Measurements from ENCODE around the gene NFIA.

The NFIA gene

GRCh38 chr1:61082311-61083012 is at the start of gene NFIA:
Gene NFIA (plus strand): TSS chr1:61082561.
- DNase-seq (ENCODE audit: low spot score): peak; percentile 22

- no peak for DNase-seq (ENCODE audit: low spot score)
These were observed 46.5 kb upstream of the NFIA start for GRCh38 chr1:61035880-61036279.

DNA sequence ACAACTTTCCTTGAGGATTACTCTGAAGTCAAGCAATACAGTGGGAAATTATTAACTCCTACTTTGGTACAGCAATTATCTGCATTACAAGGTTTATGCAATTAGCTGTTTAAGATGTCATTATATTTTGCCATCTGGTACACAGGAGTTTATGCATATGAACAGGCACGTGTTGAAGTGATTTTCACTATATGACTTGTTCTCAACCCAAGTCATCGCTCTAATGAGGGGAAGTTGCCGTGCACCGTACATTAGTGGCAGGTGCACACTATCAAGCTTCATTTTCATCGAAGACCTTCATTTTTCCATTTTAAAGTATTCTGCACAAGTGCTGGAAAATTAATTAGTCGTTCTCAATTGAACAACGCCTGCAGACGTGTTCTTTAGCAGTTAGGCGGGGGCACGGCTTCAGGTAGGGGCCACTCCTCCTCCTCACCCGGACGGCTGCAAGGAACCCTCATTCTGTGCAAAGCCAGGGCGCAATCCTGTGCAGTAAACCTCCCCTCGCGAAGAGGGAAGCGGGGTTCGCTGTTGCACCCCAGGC is 39.8 kb upstream of the NFIA start:
- DNase-seq (ENCODE audit: low spot score): no peak

DNA sequence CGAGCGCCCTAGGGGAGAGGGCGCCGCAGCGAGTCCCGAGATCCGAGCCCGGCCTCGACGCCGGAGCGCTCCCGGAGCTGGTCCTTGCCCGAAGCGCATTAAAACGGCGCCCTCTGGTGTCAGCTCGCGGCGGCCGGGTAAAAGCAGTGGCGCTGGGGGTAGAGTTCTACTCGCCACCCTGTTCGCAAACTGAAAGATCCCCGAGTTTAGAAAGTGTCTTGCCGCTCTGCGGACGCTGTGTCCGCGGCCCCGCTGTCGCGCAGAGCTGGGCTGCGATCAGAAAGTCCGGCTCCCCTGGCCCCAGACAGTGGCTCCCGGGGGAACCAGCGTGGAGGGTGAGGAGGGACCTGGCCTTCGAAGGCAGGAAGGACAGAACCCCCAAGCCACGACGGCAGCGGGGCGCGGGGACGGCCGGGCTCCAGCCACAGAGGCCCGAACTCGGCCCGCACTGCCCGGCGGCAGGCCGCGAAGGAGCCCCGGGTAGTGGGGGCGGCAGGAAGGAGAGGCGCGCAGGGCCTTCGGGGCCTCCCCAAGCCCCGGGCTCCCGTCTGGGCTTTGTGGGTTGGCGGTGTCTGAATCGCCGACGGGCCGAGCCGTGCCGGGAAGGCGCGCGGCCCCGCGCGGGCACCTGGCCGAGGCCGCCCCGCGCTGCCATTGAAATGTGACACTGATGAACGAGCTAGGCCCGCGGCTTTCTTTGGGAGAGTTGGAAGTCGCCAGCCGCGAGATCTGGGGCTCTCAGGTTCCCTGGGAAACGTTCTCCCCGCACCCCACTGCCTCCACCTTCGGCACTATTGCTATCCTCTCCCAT is 39.1 kb upstream of the NFIA start:
- DNase-seq (ENCODE audit: low spot score): peak; percentile 84

GRCh38 chr1:61046434-61046833 is 35.9 kb upstream of the NFIA start:
- no peak for DNase-seq (ENCODE audit: low spot score)

GRCh38 chr1:61047061-61047460 is 35.3 kb upstream of the NFIA start:
- no peak for DNase-seq (ENCODE audit: low spot score)

GRCh38 chr1:61049850-61050540 is 32.4 kb upstream of the NFIA start:
- DNase-seq (ENCODE audit: low spot score): peak; percentile 92

GRCh38 chr1:61050541-61051442 is 31.6 kb upstream of the NFIA start:
- no peak for DNase-seq (ENCODE audit: low spot score)

- DNase-seq (ENCODE audit: low spot score): no peak
These were observed 31.0 kb upstream of the NFIA start for GRCh38 chr1:61051443-61051718.

- DNase-seq (ENCODE audit: low spot score): no peak
These were observed 30.5 kb upstream of the NFIA start for GRCh38 chr1:61051719-61052394.

DNA sequence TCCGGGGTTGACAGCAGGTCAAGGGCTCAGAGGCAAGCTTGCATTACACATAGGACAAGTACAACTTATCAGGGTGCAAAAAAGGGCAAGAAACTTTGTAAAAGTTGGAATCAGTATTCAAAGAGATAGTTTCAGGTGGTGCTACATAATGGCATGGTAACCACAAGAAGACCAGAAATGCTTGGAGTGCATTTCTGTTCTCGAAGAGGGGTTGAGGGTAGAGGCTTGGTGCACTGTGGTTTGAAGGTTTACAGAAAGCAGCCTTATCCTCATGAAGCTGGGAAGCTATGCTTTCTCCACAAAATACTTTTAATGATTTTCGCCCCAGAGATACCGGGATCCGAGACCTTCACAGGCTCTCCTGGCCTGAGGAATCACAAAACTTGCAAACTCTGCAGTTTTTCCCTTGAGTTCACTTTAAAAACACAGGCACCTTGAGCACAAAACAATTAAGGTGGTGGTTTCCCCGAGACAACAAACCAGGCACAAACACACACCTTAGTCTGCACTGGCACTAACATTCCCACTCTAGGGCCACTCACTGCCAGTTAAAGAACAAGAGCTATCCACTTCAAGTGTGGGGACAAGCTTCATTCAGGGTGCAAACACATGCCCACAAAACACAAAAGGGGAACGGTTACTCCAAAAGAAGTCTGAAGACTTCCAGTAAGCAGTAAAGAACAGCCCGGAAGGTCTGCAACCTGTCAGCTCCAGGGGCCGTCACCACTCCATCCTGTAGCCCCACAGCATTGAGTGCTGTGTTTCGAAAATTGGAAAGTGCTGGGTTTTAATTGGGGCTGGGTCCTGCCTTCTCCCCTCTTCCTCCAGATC is 29.8 kb upstream of the NFIA start:
- no peak for DNase-seq (ENCODE audit: low spot score)

DNA sequence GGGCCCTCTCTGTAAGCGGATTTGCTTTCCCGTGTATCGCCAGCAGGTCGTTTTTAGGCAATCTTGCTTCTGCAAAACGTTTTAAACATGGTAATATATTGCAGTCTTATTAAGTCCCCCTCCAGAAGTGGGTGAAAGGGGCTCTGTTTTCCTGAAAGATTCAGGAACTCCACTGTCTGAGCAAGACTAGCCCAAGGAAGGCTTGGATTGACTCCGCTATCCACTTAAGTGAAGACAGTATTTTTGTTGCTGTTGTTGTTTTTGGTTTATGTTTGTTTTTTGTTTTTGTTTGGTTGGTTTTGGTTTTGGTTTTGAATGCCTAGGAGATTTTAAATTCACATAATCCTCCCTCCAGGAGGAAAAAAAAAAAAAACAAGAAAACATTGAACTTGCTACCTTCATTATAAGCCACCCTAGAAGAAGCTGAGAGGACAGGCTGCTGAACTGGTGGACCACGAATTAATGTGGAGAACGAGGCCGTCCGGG is 29.1 kb upstream of the NFIA start:
- no peak for DNase-seq (ENCODE audit: low spot score)

DNA sequence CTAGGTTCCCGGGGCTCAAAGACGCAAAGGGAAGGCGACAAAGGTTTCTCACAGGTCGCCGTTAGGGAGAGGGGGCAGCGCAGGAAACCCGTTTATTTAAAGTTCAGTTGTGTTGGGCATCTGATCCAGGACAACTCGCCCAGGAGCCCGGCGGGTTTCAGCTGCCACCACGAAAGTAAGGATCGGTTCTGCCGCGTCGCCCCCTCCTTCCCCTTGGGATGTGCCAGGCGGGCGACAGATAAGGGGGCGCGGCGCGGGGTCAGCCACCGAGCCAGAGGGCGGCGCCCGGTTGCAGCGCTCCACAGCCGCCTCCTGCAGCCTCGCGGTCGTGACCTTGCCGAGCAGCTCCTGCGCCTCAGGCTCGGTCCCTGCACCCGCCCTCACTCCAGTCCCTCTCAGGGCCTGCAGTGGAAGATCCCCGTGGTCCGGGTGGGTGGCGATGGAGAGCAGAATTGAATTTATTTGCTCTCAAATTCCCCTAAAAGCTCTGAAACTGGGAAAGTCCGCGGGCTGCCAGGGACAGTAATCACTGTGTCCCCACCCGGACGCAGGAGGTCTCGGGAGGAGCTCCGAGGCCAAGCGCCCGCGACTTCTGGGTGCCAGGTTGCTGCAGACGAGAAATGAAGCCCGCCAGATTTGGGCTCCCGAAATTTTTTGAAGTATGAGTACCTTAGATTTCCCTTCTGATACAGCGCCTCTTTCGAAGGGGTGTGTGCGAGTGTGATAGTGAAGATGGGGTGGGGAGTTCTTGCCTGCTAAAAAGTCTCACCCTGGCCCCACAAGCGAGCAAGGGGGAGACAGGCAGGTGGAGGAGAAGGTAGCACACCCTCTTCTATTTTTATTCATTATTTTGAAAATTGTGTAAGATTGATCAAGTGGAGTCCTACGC is 28.4 kb upstream of the NFIA start:
- DNase-seq (ENCODE audit: low spot score): no peak

GRCh38 chr1:61054601-61054993 is 27.8 kb upstream of the NFIA start:
- no peak for DNase-seq (ENCODE audit: low spot score)

DNA sequence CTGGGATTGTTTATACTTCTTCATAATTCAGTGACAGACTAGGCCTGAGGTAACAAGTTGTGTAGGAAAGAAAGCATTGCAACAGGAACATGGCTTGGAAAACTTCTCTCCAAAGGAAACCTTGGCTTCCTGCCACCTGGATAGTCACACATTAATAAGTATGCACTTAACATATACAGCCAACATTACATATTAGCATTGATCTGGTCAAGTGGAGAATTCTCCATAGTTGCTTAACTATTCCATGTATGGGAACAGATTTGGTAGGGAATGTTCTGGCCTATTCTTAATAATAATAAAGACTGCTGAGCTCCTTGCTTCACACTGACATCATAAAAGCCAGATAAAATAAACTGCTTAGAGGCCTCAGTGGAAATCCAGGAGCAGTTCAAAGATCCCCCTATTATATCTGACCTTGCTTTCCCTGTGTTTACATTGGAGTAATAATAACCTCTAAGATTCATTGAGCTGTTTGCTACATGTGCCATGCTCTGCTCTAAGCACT is 27.2 kb upstream of the NFIA start:
- DNase-seq (ENCODE audit: low spot score): no peak

- DNase-seq (ENCODE audit: low spot score): no peak
These were observed 26.2 kb upstream of the NFIA start for GRCh38 chr1:61056196-61056572.

GRCh38 chr1:61056573-61057439 is 25.6 kb upstream of the NFIA start:
- peak; percentile 29 for DNase-seq (ENCODE audit: low spot score)

All from CD4-positive, alpha-beta T cell treated with Interleukin-2 at 100 ng/mL for 4 hours (primary cell).